Measurements from ENCODE around the gene IL1RL2. TPM values are rescaled to one million over a fixed set of nuclear protein-coding genes. Genes with fewer than 3 reads are reported as not detected.

The IL1RL2 gene
- total RNA-seq, 2 donors from 2014 or later: 0.41 to 2.7 TPM

DNA sequence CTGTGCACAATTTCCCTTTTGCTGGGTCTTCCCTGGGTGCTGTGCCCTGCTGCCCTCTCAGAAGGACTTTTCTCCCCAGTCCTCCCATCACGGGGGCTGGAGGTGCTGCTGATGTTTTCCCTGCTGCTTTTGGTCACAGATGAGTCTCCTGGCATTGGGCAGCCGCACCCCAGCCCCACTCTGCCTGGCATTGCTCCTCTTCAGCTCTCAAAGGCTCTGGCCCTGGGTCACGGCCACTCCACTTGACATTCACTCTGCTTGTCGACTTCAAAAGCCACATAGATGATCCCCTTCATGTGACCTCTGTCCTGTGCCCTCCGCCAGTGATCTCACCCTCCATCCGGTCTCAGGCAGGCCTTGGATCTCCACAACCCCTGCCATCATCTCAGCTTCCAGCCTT is 81.0 kb downstream of the IL1RL2 start:
- H3K27ac Mint-ChIP-seq: no peak overlapping the region
- H3K4me1 Mint-ChIP-seq: peaks cover 9% of the 10 kb centered on the region
- peaks cover 11% of the 10 kb centered on the region for H3K27me3 Mint-ChIP-seq
- no peak for ATAC-seq (replicated peaks)
- H3K4me3 Mint-ChIP-seq: no peak overlapping the region
- no peaks in the 10 kb centered on the region for H3K36me3 Mint-ChIP-seq (ENCODE audit: low read depth)
- no peaks in the 10 kb centered on the region for H3K9me3 Mint-ChIP-seq

DNA sequence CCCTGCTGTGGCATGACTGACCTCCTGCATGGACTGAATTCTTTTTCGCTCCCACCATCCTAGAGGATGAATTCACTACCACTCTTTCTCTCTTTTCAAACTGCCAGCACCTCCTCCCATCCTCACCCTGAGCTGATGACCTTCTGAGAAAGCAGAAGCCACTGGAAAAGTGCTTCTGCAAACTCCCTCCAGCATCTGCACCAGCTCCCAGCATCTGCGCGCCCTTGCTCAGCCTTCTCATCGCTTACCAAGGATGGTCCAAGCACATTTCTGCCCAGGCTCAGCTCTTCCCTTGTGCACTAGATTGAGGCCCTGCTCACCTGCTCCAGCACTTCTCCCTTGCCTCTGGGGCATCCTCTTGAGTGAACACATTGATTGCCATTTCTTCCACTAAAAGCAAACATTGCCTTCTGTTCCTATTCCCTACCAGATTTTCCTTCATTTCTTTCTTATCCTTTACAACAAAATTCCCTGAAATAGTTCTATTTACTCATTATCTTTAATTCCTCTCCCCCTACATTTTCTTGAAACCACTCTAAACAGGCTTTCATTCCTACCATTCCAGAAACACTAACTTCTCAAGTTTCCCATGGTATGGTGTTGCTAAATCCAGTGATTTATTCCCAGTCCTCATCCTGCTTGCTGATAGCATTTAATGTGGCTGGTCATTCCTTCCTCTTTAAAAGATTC is 81.8 kb downstream of the IL1RL2 start:
- Mint-ChIP-seq H3K4me1 (peaks cover 9% of the 10 kb centered on the region), H3K9me3 (no peaks in the 10 kb centered on the region), H3K4me3 (no peak overlapping the region), H3K36me3 (ENCODE audit: low read depth) (no peaks in the 10 kb centered on the region), H3K27me3 (peaks cover 13% of the 10 kb centered on the region), H3K27ac (no peak overlapping the region)
- ATAC-seq (replicated peaks): no peak

DNA sequence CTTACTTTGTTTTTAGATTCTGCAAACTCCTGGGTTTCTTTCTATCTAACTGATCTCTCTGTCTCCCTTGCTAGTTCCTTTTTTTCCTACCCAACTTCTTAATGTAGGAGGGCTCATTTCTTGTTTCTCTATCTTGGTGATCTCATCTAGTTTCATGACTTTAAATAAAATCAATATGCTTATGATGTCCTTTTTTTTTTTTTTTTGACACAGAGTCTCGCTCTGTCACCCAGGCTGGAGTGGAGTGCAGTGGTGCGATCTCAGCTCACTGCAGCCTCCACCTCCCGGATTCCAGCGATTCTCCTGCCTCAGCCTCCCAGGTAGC is 82.3 kb downstream of the IL1RL2 start:
- ATAC-seq (replicated peaks): no peak
- Mint-ChIP-seq H3K27ac (no peak overlapping the region), H3K4me3 (no peak overlapping the region), H3K9me3 (no peaks in the 10 kb centered on the region), H3K4me1 (peaks cover 9% of the 10 kb centered on the region), H3K36me3 (ENCODE audit: low read depth) (no peaks in the 10 kb centered on the region), H3K27me3 (peaks cover 13% of the 10 kb centered on the region)

DNA sequence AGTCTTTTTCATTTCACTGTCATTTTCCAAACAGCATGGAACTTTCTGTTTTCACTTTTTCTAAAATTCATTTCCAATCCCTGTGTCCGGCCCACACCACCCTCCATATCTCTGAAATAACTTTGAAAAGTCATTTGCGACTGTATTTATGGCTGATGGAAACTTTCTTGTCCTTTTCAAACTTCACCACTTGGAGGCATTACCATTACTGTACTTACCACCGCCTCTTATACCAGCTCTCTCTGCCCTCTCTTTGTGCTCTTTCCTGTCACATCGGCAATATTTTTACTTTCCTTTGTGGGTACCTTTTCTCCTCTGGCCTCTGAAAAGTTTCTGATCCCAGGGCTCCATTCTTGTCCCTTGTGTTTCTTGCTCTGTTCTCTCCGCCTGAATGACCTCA is 85.0 kb downstream of the IL1RL2 start:
- H3K27ac Mint-ChIP-seq: peak overlapping the region; percentile 20

DNA sequence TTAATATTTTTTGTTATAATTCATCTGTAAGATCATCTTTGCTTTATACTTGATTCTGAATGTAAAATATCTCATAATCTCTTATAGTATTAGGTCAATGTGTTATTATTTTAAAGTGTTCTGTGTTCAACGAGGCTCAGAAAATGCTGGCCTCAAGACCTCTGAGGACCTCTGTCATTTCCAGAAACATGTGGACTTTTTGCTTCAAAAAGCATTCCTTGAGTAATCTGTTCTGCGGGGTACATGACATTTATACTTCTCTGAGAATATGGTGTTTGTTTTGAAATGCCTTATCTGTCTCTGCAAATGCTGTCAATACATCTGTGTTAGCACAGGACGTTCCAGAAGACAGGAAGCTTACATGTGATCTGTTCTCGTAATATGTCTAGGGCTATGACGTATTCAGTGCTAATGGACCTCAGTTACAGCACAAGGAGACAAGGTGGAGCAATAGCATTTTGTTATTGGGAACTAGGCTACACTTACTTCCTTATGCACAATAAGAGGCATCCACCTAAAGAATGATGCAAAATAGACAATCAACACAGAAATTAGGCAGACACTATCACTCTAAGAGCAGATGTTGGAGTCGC is 86.9 kb downstream of the IL1RL2 start:
- Mint-ChIP-seq H3K9me3 (no peaks in the 10 kb centered on the region), H3K4me1 (peaks cover 15% of the 10 kb centered on the region), H3K27me3 (peaks cover 13% of the 10 kb centered on the region), H3K36me3 (ENCODE audit: low read depth) (no peaks in the 10 kb centered on the region), H3K27ac (no peak overlapping the region), H3K4me3 (no peak overlapping the region)
- ATAC-seq (replicated peaks): no peak

More for the DNA sequence above, 85.0 kb downstream of the IL1RL2 start:
- peaks cover 13% of the 10 kb centered on the region for H3K27me3 Mint-ChIP-seq
- peak; percentile 58 for ATAC-seq (replicated peaks)
- no peaks in the 10 kb centered on the region for H3K36me3 Mint-ChIP-seq (ENCODE audit: low read depth)
- H3K4me3 Mint-ChIP-seq: peak overlapping the region; percentile 12
- no peaks in the 10 kb centered on the region for H3K9me3 Mint-ChIP-seq
- peaks cover 9% of the 10 kb centered on the region for H3K4me1 Mint-ChIP-seq

DNA sequence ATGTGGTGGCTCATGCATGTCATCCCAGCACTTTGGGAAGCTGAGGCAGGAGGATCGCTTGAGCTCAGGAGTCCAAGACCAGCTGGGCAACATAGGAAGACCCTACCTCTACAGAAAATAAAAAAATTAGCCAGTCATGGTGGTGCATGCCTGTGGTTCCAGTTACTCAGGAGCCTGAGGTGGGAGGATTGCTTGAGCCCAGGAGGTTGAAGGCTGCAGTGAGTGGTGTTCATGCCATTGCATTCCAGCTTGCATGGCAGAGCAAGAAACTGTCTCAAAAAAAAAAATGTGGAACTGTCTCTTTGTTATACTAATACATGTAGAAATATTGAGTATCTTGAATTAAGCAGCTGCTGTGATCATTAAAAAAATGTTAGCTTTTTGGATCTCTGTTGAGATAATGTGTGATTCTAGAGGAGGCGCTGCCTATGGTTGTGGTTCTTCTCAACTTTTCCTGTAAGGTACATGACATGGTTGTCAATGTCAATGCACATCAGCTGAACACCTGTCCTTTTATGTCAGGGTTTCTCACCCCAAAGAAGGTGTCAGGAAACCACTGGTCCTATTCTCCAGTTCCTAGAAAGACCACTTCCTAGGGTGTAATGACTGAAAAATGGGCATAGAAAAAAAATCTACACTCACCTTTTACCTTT is 89.9 kb downstream of the IL1RL2 start:
- Mint-ChIP-seq H3K27ac (no peak overlapping the region), H3K9me3 (no peaks in the 10 kb centered on the region), H3K27me3 (peaks cover 4% of the 10 kb centered on the region), H3K36me3 (ENCODE audit: low read depth) (no peaks in the 10 kb centered on the region), H3K4me3 (peak overlapping the region; percentile 7), H3K4me1 (peaks cover 11% of the 10 kb centered on the region)
- ATAC-seq (replicated peaks): peak; percentile 47

DNA sequence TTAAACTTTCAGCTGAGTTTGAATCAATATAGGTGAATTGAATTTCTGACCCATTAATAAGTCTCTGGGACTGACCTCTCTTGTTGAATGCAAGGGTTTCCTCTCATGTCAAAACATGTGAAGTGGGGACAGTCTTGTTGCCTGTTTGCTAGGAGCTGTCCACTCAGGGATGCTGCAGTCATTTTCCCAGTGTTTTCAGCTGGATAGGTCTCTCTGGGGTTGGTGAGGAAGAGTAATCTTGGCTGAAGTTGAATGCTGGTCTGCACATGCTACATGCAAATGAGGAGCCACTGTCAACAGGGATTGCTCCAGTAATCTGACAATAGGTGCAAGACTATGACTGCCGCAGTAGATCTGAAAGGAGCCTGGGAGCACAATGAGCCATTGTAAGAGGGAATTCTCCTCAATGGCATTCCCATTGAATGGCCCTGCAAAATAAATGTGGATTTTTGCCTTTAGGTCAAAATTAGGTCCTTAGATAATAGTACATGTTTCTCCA is 90.4 kb downstream of the IL1RL2 start:
- no peak for ATAC-seq (replicated peaks)
- H3K36me3 Mint-ChIP-seq (ENCODE audit: low read depth): no peaks in the 10 kb centered on the region
- H3K27ac Mint-ChIP-seq: no peak overlapping the region
- H3K4me3 Mint-ChIP-seq: peak overlapping the region; percentile 7
- peaks cover 4% of the 10 kb centered on the region for H3K27me3 Mint-ChIP-seq
- no peaks in the 10 kb centered on the region for H3K9me3 Mint-ChIP-seq
- peaks cover 5% of the 10 kb centered on the region for H3K4me1 Mint-ChIP-seq

DNA sequence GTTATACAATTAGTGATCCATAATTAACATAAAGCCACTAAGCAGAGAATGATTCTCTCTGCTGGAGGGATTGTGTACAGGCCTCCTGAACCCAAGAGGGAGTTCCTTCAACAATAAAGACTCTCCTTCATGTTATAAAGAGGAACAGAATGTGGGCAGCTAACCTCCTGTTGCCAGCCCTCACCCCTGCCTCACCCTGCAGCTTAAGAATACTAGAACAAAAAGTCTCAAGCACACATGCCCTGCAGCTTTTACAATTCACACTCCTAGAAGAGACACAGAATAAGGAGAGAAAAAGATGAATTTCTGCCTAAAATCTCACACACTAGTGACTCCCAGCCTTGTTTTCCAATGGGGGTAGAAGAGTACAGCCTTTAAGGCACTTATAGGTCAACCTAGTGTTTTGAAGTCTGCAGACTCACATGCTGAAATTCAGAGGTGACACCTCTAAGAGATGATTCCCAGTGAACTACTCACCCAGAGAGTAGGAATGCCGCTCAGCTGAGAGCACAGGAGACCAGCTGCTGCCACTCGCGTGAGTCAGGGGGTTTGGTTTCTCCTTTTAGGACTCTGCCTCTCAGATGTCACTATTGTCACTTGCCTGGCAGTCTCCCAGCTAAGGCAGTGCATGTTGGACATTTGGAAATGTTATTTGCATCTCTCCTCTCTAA is 92.0 kb downstream of the IL1RL2 start:
- H3K4me1 Mint-ChIP-seq: peaks cover 5% of the 10 kb centered on the region
- no peaks in the 10 kb centered on the region for H3K27me3 Mint-ChIP-seq
- no peak overlapping the region for H3K4me3 Mint-ChIP-seq
- no peaks in the 10 kb centered on the region for H3K9me3 Mint-ChIP-seq
- no peak overlapping the region for H3K27ac Mint-ChIP-seq
- no peaks in the 10 kb centered on the region for H3K36me3 Mint-ChIP-seq (ENCODE audit: low read depth)
- no peak for ATAC-seq (replicated peaks)

DNA sequence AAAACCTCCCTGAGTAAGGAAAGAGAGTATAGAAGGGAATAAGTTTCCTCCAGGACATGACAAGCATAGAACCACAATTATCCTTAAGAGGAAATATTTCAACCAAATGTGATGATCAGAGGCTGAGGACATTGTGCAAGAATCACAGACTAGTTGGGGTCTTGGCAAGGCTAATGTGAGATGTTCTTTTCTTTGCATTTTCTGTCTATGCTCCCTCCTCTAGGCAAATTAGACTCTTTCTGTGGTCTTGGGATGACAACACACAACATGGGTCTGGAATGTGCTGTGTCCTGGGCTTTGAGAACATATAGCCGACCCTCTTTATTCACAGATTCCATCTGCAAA is 92.5 kb downstream of the IL1RL2 start:
- Mint-ChIP-seq H3K36me3 (ENCODE audit: low read depth) (no peaks in the 10 kb centered on the region), H3K9me3 (no peaks in the 10 kb centered on the region), H3K4me1 (peaks cover 5% of the 10 kb centered on the region), H3K27ac (no peak overlapping the region), H3K27me3 (no peaks in the 10 kb centered on the region), H3K4me3 (no peak overlapping the region)
- ATAC-seq (replicated peaks): no peak

DNA sequence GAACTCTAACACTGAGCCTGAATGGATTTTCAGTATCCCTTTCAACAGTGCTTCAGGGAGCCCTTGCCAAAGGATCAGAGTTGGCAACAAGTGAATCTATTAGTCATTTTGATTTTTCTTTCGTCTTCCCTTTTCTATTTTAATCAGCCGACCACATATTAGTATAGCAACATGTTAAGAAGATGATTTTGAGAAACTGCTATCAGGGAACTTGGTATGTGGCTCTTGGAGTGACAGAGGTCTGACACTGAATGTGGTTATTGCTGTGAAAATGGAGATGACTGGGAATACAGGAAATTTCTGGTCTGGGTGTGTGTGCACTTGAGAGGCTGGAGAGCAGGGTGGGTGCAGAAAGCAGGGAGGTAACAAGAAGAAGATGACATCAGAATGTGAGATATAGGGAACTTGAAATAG is 95.9 kb downstream of the IL1RL2 start:
- H3K4me1 Mint-ChIP-seq: no peaks in the 10 kb centered on the region
- H3K27ac Mint-ChIP-seq: no peak overlapping the region
- no peak overlapping the region for H3K4me3 Mint-ChIP-seq
- ATAC-seq (replicated peaks): peak; percentile 67
- no peaks in the 10 kb centered on the region for H3K9me3 Mint-ChIP-seq
- no peaks in the 10 kb centered on the region for H3K36me3 Mint-ChIP-seq (ENCODE audit: low read depth)
- no peaks in the 10 kb centered on the region for H3K27me3 Mint-ChIP-seq

DNA sequence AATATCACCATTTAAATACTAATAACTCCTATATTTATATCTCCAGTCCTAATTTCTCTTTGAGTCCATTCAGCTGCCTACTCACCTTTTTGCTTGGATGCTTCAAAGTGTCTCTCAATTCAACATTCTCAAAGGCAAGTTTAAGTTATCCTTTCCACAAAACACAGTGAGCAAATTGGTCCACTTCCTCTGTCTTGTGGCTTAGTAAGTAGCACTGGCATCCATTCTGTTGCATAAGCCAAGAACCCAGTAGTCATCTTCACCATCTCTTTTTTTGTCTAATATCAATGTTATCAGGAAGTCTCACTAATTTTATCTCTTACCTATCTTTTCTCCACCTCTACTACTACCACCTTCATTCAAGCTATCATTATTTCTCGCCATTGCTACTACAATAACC is 97.2 kb downstream of the IL1RL2 start:
- no peak for ATAC-seq (replicated peaks)
- no peaks in the 10 kb centered on the region for H3K27me3 Mint-ChIP-seq
- no peak overlapping the region for H3K27ac Mint-ChIP-seq
- no peaks in the 10 kb centered on the region for H3K4me1 Mint-ChIP-seq
- H3K36me3 Mint-ChIP-seq (ENCODE audit: low read depth): no peaks in the 10 kb centered on the region
- H3K9me3 Mint-ChIP-seq: no peaks in the 10 kb centered on the region
- H3K4me3 Mint-ChIP-seq: no peak overlapping the region

DNA sequence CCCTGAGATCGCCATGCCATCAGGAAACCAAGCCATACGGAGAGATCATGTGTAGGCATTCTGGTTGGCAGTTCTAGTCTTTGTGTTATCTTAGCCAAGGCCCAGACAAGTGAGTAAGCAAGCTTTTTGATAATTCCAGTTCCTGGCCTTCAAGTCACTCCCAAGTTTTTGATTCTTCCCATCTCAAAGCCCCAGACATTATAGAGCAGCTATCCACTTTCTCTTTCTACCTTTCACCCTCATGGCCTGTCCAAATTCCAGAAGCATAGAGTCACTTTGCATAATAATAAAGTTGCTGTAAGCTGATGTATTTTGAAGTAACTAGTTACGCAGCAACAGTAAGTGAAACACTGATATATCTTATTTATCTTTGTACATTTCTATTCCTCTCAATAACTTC is 97.8 kb downstream of the IL1RL2 start:
- H3K9me3 Mint-ChIP-seq: no peaks in the 10 kb centered on the region
- no peaks in the 10 kb centered on the region for H3K4me1 Mint-ChIP-seq
- no peaks in the 10 kb centered on the region for H3K27me3 Mint-ChIP-seq
- no peaks in the 10 kb centered on the region for H3K36me3 Mint-ChIP-seq (ENCODE audit: low read depth)
- H3K27ac Mint-ChIP-seq: no peak overlapping the region
- no peak for ATAC-seq (replicated peaks)
- no peak overlapping the region for H3K4me3 Mint-ChIP-seq

DNA sequence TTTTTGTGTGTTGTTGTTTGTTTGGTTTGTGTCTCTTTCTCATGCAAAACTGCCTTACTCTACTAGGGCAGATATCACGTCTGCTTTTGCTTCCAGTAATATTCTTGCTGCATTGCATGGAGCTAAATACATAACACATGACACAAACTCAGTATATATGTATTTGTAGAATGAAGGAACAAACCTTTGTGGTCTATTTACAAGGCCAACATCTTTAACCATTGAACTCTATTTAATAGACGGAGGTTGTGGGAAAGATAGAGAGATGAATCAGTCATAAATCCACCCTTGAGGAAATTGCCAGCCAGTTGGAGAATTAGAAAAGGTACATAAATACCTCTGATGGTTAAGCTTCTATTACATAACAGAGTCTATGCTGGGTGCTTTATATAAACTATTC is 98.5 kb downstream of the IL1RL2 start:
- Mint-ChIP-seq H3K9me3 (no peaks in the 10 kb centered on the region), H3K27me3 (no peaks in the 10 kb centered on the region), H3K36me3 (ENCODE audit: low read depth) (no peaks in the 10 kb centered on the region), H3K4me1 (no peaks in the 10 kb centered on the region), H3K27ac (no peak overlapping the region), H3K4me3 (no peak overlapping the region)
- no peak for ATAC-seq (replicated peaks)

DNA sequence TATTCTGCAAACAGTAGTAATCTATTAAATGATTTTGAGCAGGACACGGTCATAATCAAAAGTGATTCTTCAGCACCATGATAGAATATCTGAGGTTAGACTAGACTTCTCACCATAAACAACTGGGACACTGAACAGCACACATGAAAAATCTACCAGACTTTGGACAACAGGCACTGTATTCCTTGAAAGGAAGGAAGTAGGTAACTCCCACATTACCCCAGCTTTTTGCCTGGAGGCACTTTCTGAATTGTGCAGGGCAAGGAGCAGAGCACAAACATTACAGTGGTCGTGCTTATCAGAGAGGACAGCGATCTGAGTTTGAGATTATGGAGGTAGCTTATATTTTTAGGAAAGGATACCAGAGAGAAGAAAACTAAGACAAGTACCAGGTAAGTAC is 99.2 kb downstream of the IL1RL2 start:
- no peak for ATAC-seq (replicated peaks)
- Mint-ChIP-seq H3K36me3 (ENCODE audit: low read depth) (no peaks in the 10 kb centered on the region), H3K9me3 (no peaks in the 10 kb centered on the region), H3K4me1 (no peaks in the 10 kb centered on the region), H3K27ac (no peak overlapping the region), H3K4me3 (no peak overlapping the region), H3K27me3 (no peaks in the 10 kb centered on the region)

DNA sequence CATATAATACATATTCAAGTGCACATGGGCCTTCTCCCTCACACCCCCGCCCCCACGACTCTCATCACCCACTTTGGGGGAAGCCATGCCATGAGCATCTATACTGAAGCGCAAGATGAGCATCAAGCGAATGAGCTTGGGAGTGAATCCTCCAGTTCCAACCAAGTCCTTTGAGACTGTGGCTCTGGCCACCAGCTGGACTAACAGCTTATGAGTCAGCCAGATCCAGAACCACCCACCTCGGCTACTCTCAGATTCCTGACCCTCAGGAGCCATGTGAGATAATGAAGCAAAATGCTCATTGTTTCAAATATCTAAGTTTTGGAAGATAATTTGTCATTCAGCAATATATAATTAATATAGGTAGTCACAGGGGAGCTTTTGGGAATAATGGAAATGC is 102.3 kb downstream of the IL1RL2 start:
- H3K4me3 Mint-ChIP-seq: no peak overlapping the region
- H3K4me1 Mint-ChIP-seq: peaks cover 5% of the 10 kb centered on the region
- H3K36me3 Mint-ChIP-seq (ENCODE audit: low read depth): no peaks in the 10 kb centered on the region
- H3K9me3 Mint-ChIP-seq: no peaks in the 10 kb centered on the region
- no peak for ATAC-seq (replicated peaks)
- H3K27ac Mint-ChIP-seq: no peak overlapping the region
- H3K27me3 Mint-ChIP-seq: no peaks in the 10 kb centered on the region
